SK-N-MC (cell line): ENCODE measurements around the gene KATNAL1.

Source experiments
- EZH2 ChIP-seq: fragments of 200-600 bp; sonication (generic); IDR thresholded peaks from one replicate; pipeline ENCODE4 v1.6.1; 2017; ENCODE audit warnings: antibody characterized with exemption
- POLR2AphosphoS5 ChIP-seq: IDR thresholded peaks from 2 replicates; pipeline ENCODE4 v1.6.1; 2012; ENCODE audit warnings: mild to moderate bottlenecking, low read depth, low read length, borderline replicate concordance

- TF ChIP-seq POLR2AphosphoS5: peak; percentile 56; the same call in 1 of the 2 replicates
- TF ChIP-seq EZH2: no peak
These were observed 125.3 kb downstream of the KATNAL1 start for GRCh38 chr13:30181888-30182651.
